Type B pancreatic cell (in vitro differentiated cells): ENCODE measurements around the gene RBBP6. TPM values are rescaled to one million over a fixed set of nuclear protein-coding genes. Genes with fewer than 3 reads are reported as not detected.

Experiments used
- DNase-seq: peaks from one replicate; pipeline ENCODE4 v3.0.0; 2021; ENCODE audit warnings: mixed read lengths; ENCODE audit not compliant: unreplicated experiment; ENCODE audit errors: extremely low spot score
- H3K27ac Mint-ChIP-seq: 2 replicates; pipeline ENCODE4 v1.8.0; 2021; ENCODE audit warnings: mild to moderate bottlenecking, mixed read lengths
- H3K27me3 Mint-ChIP-seq: 2 replicates; pipeline ENCODE4 v1.8.0; 2021; ENCODE audit warnings: mixed read lengths
- H3K36me3 Mint-ChIP-seq: 2 replicates; pipeline ENCODE4 v1.8.0; 2021; ENCODE audit warnings: mixed read lengths
- H3K4me1 Mint-ChIP-seq: one replicate; pipeline ENCODE4 v1.8.0; 2021; ENCODE audit warnings: mixed read lengths; ENCODE audit not compliant: unreplicated experiment
- H3K4me3 Mint-ChIP-seq: 2 replicates; pipeline ENCODE4 v1.8.0; 2021; ENCODE audit warnings: mild to moderate bottlenecking, mixed read lengths
- H3K9me3 Mint-ChIP-seq: 2 replicates; pipeline ENCODE4 v1.8.0; 2021; ENCODE audit warnings: mixed read lengths
- total RNA-seq: library from RNA; stranded (reverse); gene quantifications from 2 replicates; pipeline ENCODE4 v1.2.1, GENCODE V29; 2021; ENCODE audit warnings: low replicate concordance
- TF ChIP-seq, protein P1 (sequence below): fragments of 200-600 bp; sonication (generic); conservative IDR thresholded peaks from 2 replicates; pipeline ENCODE4 v1.5.0; 2021; ENCODE audit warnings: antibody characterized with exemption, mild to moderate bottlenecking

Gene RBBP6
- total RNA-seq, 1 donor from 2014 or later: 70.7 TPM

DNA sequence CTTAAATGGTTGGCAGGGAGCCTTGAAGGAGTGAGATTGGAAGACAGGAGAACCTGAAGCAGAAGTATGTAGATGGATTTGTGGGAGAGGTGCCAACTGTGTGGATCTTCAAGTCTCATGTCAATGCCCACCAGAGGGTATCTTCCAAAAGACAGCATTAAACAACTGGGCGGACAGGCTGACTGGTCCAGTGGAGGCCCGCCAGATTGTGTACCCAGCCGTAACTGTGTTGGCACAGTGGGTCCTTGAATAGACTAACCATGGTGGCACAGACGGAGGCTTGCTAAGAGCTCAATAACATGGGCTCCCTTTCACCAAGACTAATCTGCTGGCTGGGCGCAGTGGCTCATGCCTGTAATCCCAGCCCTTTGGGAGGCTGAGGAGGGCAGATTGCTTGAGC lies 24.2 kb upstream of the RBBP6 start:
- Mint-ChIP-seq H3K27me3 (peaks cover 18% of the 10 kb centered on the region), H3K27ac (no peak overlapping the region), H3K4me1 (peaks cover 6% of the 10 kb centered on the region), H3K4me3 (no peak overlapping the region), H3K9me3 (no peaks in the 10 kb centered on the region), H3K36me3 (no peaks in the 10 kb centered on the region)
- TF ChIP-seq, protein P1, sequence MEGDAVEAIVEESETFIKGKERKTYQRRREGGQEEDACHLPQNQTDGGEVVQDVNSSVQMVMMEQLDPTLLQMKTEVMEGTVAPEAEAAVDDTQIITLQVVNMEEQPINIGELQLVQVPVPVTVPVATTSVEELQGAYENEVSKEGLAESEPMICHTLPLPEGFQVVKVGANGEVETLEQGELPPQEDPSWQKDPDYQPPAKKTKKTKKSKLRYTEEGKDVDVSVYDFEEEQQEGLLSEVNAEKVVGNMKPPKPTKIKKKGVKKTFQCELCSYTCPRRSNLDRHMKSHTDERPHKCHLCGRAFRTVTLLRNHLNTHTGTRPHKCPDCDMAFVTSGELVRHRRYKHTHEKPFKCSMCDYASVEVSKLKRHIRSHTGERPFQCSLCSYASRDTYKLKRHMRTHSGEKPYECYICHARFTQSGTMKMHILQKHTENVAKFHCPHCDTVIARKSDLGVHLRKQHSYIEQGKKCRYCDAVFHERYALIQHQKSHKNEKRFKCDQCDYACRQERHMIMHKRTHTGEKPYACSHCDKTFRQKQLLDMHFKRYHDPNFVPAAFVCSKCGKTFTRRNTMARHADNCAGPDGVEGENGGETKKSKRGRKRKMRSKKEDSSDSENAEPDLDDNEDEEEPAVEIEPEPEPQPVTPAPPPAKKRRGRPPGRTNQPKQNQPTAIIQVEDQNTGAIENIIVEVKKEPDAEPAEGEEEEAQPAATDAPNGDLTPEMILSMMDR: no peak
- DNase-seq: no peak

DNA sequence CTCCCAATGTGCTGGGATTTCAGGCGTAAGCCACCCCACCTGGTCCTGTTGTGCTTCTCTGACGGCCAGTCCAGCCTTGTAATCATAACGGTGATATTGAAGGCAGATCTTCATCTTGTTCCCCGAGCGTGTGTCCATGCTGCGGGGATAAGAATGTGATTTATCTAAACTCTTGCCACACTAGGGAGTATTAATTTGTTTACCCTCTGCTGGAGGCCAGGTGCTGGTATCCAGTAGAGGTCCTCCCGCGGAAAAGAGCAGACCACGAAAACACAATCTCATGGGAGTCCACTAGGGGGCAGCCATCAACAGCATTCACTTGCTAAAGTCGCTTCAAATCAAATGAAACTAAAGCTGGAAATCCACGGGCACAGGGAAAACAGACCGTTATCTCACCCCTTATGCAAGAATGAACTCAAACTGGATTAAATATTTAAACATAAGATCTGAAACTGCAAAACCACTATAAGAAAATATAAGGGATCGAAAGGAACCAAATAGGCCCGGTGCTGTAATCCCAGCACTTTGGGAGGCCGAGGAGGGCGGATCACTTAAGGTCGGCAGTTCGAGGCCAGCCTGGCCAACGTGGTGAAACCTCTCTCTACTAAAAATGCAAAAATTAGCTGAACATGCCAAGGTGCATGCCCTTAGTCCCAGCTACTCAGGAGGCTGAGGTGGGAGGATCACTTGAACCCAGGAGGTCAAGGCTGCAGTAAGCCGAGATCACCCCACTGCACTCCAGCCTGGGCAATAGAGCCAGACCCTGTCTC lies 22.3 kb upstream of the RBBP6 start:
- TF ChIP-seq, protein P1: peak; percentile 91
- Mint-ChIP-seq H3K4me3 (no peak overlapping the region), H3K9me3 (no peaks in the 10 kb centered on the region), H3K36me3 (no peaks in the 10 kb centered on the region), H3K4me1 (peaks cover 6% of the 10 kb centered on the region), H3K27ac (peak overlapping the region; percentile 1), H3K27me3 (peaks cover 14% of the 10 kb centered on the region)
- DNase-seq: peak; percentile 80

DNA sequence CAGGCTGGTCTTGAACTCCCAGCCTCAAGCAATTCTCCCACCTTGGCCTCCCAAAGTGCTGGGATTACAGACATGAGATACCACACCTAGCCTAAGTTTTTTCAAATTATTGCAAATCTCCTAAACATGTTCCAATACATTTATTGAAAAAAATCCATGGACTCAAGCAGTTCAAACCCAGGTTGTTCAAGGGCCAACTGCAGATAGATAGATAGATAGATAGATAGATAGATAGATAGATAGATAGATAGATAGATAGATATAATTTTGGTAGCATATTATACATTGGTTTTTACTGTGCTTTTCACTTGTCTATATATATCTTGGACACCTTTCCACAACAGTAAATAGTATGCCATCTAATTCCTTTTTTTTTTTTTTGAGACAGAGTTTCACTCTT lies 20.9 kb upstream of the RBBP6 start:
- H3K36me3 Mint-ChIP-seq: no peaks in the 10 kb centered on the region
- peaks cover 8% of the 10 kb centered on the region for H3K27me3 Mint-ChIP-seq
- no peaks in the 10 kb centered on the region for H3K9me3 Mint-ChIP-seq

DNA sequence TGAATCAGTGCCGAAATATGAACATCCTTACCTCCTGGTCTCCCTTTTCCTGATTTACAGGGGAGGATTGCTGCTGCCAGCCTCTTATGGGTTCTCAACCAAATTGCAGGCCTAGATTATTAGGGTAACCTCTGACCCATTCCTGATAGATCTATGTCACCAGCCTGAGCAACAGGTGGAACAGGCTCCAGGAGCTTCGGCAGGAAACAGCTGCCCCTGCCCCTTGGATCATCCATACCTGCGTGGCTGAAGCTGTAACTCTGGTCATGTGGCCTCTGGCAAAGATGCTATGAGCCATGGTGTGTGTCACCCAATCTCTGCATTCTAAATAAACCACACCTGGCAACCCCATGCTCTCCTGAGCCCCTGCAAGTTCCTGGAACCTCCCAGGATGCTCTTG lies 18.4 kb upstream of the RBBP6 start:
- Mint-ChIP-seq H3K27me3 (peaks cover 5% of the 10 kb centered on the region), H3K27ac (peak overlapping the region; percentile 86), H3K9me3 (no peaks in the 10 kb centered on the region), H3K4me3 (no peak overlapping the region), H3K36me3 (no peaks in the 10 kb centered on the region), H3K4me1 (peaks cover 12% of the 10 kb centered on the region)
- DNase-seq: no peak
- TF ChIP-seq, protein P1: no peak

More for the DNA sequence above, 20.9 kb upstream of the RBBP6 start:
- DNase-seq: no peak
- Mint-ChIP-seq H3K4me1 (peaks cover 6% of the 10 kb centered on the region), H3K4me3 (no peak overlapping the region), H3K27ac (no peak overlapping the region)
- TF ChIP-seq, protein P1: no peak

DNA sequence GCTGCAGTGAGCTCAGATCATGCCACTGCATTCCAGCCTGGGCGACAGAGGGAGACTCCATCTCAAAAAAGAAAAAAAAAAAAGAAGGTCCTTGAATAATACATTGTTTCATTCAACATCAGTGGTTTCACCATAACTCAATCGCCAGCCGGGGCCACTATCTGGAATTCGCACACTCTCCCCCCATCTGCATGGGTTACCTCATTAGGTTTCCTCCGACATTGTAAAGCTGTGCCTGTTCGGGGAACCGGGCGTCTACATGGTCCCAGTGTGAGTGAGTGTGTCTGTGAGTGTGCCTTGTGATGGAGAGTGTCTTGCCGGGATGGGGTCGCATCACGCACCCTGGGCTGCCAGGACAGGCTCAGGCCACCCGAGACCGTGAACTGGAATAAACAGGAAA lies 16.6 kb upstream of the RBBP6 start:
- Mint-ChIP-seq H3K9me3 (no peaks in the 10 kb centered on the region), H3K27ac (peak overlapping the region; percentile 73), H3K27me3 (no peaks in the 10 kb centered on the region), H3K4me3 (no peak overlapping the region), H3K4me1 (peaks cover 6% of the 10 kb centered on the region), H3K36me3 (no peaks in the 10 kb centered on the region)
- TF ChIP-seq, protein P1: no peak
- DNase-seq: no peak
